Uterus (tissue), 2 donors: ENCODE results near the gene RNF113A.

Experiments
- POLR2A ChIP-seq, 2 donors: fragments of 450-650 bp; IDR thresholded peaks; one replicate each; pipeline ENCODE4 v1.6.1; 2016; ENCODE audit warnings: antibody characterized with exemption in 2 of 2, mild to moderate bottlenecking in 1 of 2, moderate library complexity in 1 of 2
- TF ChIP-seq, protein P1 (sequence below), 4 experiments: fragments of 200-600 bp in 2 of 4; fragments of 450-650 bp in 2 of 4; sonication (generic) in 2 of 4; IDR thresholded peaks; one replicate each; pipeline ENCODE4 v1.5.1; 2016 to 2019; ENCODE audit warnings: antibody characterized with exemption in 4 of 4, mild to moderate bottlenecking in 2 of 4, moderate library complexity in 1 of 4

DNA sequence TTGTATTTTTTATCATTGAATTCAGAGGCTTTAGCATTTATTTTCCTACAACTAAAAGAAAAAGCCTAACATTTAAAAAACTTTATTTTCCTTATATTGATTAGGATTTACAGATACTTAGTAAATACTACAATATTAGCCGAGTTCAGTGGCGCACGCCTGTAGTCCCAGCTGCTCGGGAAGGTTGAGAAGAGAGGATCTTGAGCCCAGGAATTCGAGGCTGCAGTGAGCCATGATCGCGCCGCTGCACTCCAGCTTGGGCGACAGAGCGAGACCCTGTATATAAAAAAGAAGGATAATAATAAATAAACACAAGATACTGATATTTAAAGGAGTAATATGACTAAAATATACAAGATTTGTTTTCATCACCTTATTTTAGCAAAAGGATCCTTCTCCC, 18.1 kb downstream of the RNF113A start:
- TF ChIP-seq, protein P1, sequence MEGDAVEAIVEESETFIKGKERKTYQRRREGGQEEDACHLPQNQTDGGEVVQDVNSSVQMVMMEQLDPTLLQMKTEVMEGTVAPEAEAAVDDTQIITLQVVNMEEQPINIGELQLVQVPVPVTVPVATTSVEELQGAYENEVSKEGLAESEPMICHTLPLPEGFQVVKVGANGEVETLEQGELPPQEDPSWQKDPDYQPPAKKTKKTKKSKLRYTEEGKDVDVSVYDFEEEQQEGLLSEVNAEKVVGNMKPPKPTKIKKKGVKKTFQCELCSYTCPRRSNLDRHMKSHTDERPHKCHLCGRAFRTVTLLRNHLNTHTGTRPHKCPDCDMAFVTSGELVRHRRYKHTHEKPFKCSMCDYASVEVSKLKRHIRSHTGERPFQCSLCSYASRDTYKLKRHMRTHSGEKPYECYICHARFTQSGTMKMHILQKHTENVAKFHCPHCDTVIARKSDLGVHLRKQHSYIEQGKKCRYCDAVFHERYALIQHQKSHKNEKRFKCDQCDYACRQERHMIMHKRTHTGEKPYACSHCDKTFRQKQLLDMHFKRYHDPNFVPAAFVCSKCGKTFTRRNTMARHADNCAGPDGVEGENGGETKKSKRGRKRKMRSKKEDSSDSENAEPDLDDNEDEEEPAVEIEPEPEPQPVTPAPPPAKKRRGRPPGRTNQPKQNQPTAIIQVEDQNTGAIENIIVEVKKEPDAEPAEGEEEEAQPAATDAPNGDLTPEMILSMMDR (IDR thresholded peaks at IDR 0.05): no peak
- TF ChIP-seq POLR2A (IDR thresholded peaks at IDR 0.05): no peak
